Endothelial cell of umbilical vein (primary cell): Measurements from ENCODE around the gene PRKAR2B. TPM values are rescaled to one million over a fixed set of nuclear protein-coding genes. Genes with fewer than 3 reads are reported as not detected.
"Not testable (repeated sequence)": the region's sequence is repeated elsewhere in the genome, so short reads cannot be mapped to it uniquely, and the experiment has no call there.

Experiments
- BruUV-seq: library from RNA; stranded (reverse); fragments of 400-500 nt; replicated peaks from 2 replicates; lab custom pipeline; 2021; lab: Mats Ljungman, UMichigan
- CTCF ChIA-PET: fragments of 300-600, 350-600 bp; sonication (Branson Sonifier 250); formaldehyde crosslinking; loops from one replicate; lab custom pipeline; 2021; ENCODE audit warnings: antibody characterized with exemption, inconsistent platforms; lab: Charles Lee
- POLR2A ChIA-PET: fragments of 300-600, 350-600 bp; sonication (Branson Sonifier 250); formaldehyde crosslinking; loops from one replicate; lab custom pipeline; 2021; ENCODE audit warnings: antibody characterized with exemption, inconsistent platforms; lab: Charles Lee
- DNase-seq: peaks from one replicate; pipeline ENCODE4 v3.0.0-alpha.2; 2011; ENCODE audit warnings: low read depth, low spot score
- FAIRE-seq: peaks from 2 replicates; lab custom pipeline; 2011; peaks lifted over from hg19 to GRCh38; lab: Jason Lieb, UNC
- H2AFZ ChIP-seq: 2 replicates; pipeline ENCODE4 v1.6.0; 2012; ENCODE audit warnings: low read depth, low read length, control low read depth, inconsistent platforms
- H3K27ac ChIP-seq: 2 replicates; pipeline ENCODE4 v1.5.1; 2011; ENCODE audit warnings: low read depth, mild to moderate bottlenecking, control low read depth, low read length, moderate library complexity; ENCODE audit not compliant: insufficient read depth
- H3K27me3 ChIP-seq, 2 experiments: 2 replicates each; pipeline versions ENCODE4 v1.6.0 to v1.6.1; 2011; ENCODE audit warnings: low read length in 2 of 2, mixed read lengths in 1 of 2; ENCODE audit not compliant: control insufficient read depth in 2 of 2, insufficient read depth in 2 of 2
- H3K36me3 ChIP-seq, 2 experiments: 2 replicates in 1 of 2; 3 replicates in 1 of 2; pipeline ENCODE4 v1.5.1; 2011; ENCODE audit warnings: low read length in 2 of 2, mild to moderate bottlenecking in 1 of 2, moderate library complexity in 1 of 2; ENCODE audit not compliant: control insufficient read depth in 2 of 2, insufficient read depth in 2 of 2; ENCODE audit errors: extremely low read depth in 1 of 2
- H3K4me1 ChIP-seq: 3 replicates; pipeline ENCODE4 v1.5.1; 2011; ENCODE audit warnings: mild to moderate bottlenecking, low read length; ENCODE audit not compliant: control insufficient read depth, insufficient read depth; ENCODE audit errors: extremely low read depth
- H3K4me2 ChIP-seq: 2 replicates; pipeline ENCODE4 v1.6.1; 2011; ENCODE audit warnings: low read length, control low read depth, mixed read lengths; ENCODE audit not compliant: insufficient read depth
- H3K4me3 ChIP-seq, 3 experiments: fragments of 200-600 bp in 1 of 3; sonication (generic), shearing (Covaris generic) in 1 of 3; replicated peaks in 1 of 3; 2 replicates each; pipeline ENCODE4 v1.5.1; 2011 to 2016; ENCODE audit warnings: control low read depth in 3 of 3, low read length in 3 of 3, mild to moderate bottlenecking in 2 of 3, inconsistent platforms in 1 of 3, low read depth in 1 of 3, moderate library complexity in 1 of 3; ENCODE audit not compliant: insufficient read depth in 1 of 3
- H3K79me2 ChIP-seq: 2 replicates; pipeline ENCODE4 v1.6.0; 2012; ENCODE audit warnings: low read length, inconsistent platforms; ENCODE audit not compliant: control insufficient read depth, insufficient read depth
- H3K9ac ChIP-seq: replicated peaks from 2 replicates; pipeline ENCODE3; 2011; ENCODE audit warnings: low read length, control low read depth; ENCODE audit not compliant: insufficient read depth; ENCODE audit errors: extremely low read depth
- H3K9me1 ChIP-seq: replicated peaks from 3 replicates; pipeline ENCODE4 v1.6.0; 2011; ENCODE audit warnings: mild to moderate bottlenecking, low read length; ENCODE audit not compliant: control insufficient read depth, insufficient read depth; ENCODE audit errors: extremely low read depth
- H3K9me3 ChIP-seq: replicated peaks from 2 replicates; pipeline ENCODE4 v1.5.1; 2012; ENCODE audit warnings: low read length, inconsistent platforms; ENCODE audit not compliant: control insufficient read depth, insufficient read depth
- H4K20me1 ChIP-seq: replicated peaks from 2 replicates; pipeline ENCODE3; 2011; ENCODE audit warnings: mild to moderate bottlenecking, low read length; ENCODE audit not compliant: control insufficient read depth, insufficient read depth; ENCODE audit errors: extremely low read depth
- CTCF ChIP-seq, 2 donors: IDR thresholded peaks; 1 replicate in 1 of 2; 2 replicates in 1 of 2; pipeline ENCODE4 v1.5.1; 2011; ENCODE audit warnings: low read length in 2 of 2, mild to moderate bottlenecking in 2 of 2, moderate library complexity in 2 of 2, control low read depth in 1 of 2, inconsistent platforms in 1 of 2, low read depth in 1 of 2; ENCODE audit not compliant: insufficient read depth in 1 of 2; ENCODE audit errors: extremely low read depth in 1 of 2
- EZH2 ChIP-seq: IDR thresholded peaks from 2 replicates; pipeline ENCODE4 v1.6.1; 2012; ENCODE audit warnings: borderline replicate concordance, low read depth, mild to moderate bottlenecking, moderate library complexity, low read length, inconsistent platforms; ENCODE audit not compliant: severe bottlenecking
- FOS ChIP-seq: IDR thresholded peaks from 2 replicates; pipeline ENCODE4 v1.6.1; 2011; ENCODE audit warnings: mild to moderate bottlenecking, low read length, moderate library complexity, borderline replicate concordance; ENCODE audit not compliant: insufficient read depth
- GATA2 ChIP-seq: IDR thresholded peaks from 2 replicates; pipeline ENCODE4 v1.7.0; 2011; ENCODE audit warnings: low read depth, mild to moderate bottlenecking, moderate library complexity, mixed read lengths, low read length; ENCODE audit not compliant: insufficient read length, insufficient read depth
- JUN ChIP-seq: IDR thresholded peaks from 2 replicates; pipeline ENCODE4 v1.6.1; 2011; ENCODE audit warnings: borderline replicate concordance, low read depth; ENCODE audit not compliant: insufficient read length, insufficient read depth
- MAX ChIP-seq: IDR thresholded peaks from 2 replicates; pipeline ENCODE4 v1.6.1; 2011; ENCODE audit not compliant: insufficient read depth, insufficient read length
- MYC ChIP-seq: IDR thresholded peaks from one replicate; pipeline ENCODE4 v1.6.1; 2011; ENCODE audit warnings: mild to moderate bottlenecking, low read depth, low read length
- POLR2A ChIP-seq: IDR thresholded peaks from 2 replicates; pipeline ENCODE4 v1.6.1; 2012; ENCODE audit warnings: low read depth, mild to moderate bottlenecking, control low read depth, low read length
- POLR2AphosphoS5 ChIP-seq: IDR thresholded peaks from 2 replicates; pipeline ENCODE4 v1.6.1; 2012; ENCODE audit warnings: low read depth, mild to moderate bottlenecking, control low read depth, low read length, moderate library complexity; ENCODE audit not compliant: insufficient read depth
- dilution Hi-C: fragments of 300-500 bp; cut with MboI; formaldehyde crosslinking; loops from one replicate; pipeline ENCODE4 v1.15.0; 2019; ENCODE audit warnings: low sequenced_read_pairs; ENCODE audit not compliant: extremely low pct_ligation_motif_present
- intact Hi-C: fragments of 100-400 bp; cut with micrococcal nuclease; formaldehyde crosslinking; loops from one replicate; pipeline ENCODE4 v1.10.0; 2022
- polyA plus RNA-seq, 4 experiments: library from polyadenylated mRNA; depleted of rRNA in 3 of 4; stranded (reverse) in 3 of 4; unstranded in 1 of 4; fragments of >200 nt; gene quantifications; 2 replicates each; pipeline versions ENCODE4 v1.2.1 to v1.2.3, GENCODE V29; 2011 to 2012; ENCODE audit warnings: missing spikeins in 1 of 4
- total RNA-seq: library from RNA; stranded (reverse); gene quantifications from 2 replicates; pipeline ENCODE4 v1.2.3, GENCODE V29; 2021

PRKAR2B gene
- total and polyA plus RNA-seq, 2 donors (not counting 3 experiments of a cell fraction or from before 2014, with no cell fraction given) = 10.7 to 39.8 TPM

- no peak for FAIRE-seq
- H3K4me3 ChIP-seq = no peak overlapping the region
- intact Hi-C loops = loop anchor here (10.0 kb wide), 1 partner anchor 446 kb away; no protein-coding TSS in a partner anchor
Measured at GRCh38 chr7:107041097-107041496, 3.4 kb upstream of the PRKAR2B start.

GRCh38 chr7:107041764-107042163 is 2.7 kb upstream of the PRKAR2B start:
- POLR2A ChIA-PET, dilution Hi-C loops, H3K9ac ChIP-seq, DNase-seq, H3K9me3 ChIP-seq, H2AFZ ChIP-seq, H3K4me2 ChIP-seq, H3K27me3 ChIP-seq, H4K20me1 ChIP-seq, H3K27ac ChIP-seq, H3K4me3 ChIP-seq, BruUV-seq, FAIRE-seq, H3K9me1 ChIP-seq, H3K36me3 ChIP-seq: not testable (repeated sequence)
- Histone ChIP-seq H3K4me1 (peaks cover 16% of the 10 kb centered on the region), H3K79me2 (peaks cover 21% of the 10 kb centered on the region)
- CTCF ChIA-PET = interaction anchor here (1.3 to 1.8 kb wide), 2 partner anchors 17 to 94 kb away, joined by 4 to 6 read pairs; no protein-coding TSS in a partner anchor
- intact Hi-C loops = loop anchor here (10.0 kb wide), 1 partner anchor 447 kb away; no protein-coding TSS in a partner anchor

More at GRCh38 chr7:107041097-107041496, 3.4 kb upstream of the PRKAR2B start:
- TF ChIP-seq JUN (no peak), FOS (no peak), POLR2AphosphoS5 (no peak), POLR2A (no peak), CTCF (IDR thresholded peaks at IDR 0.05; ENCODE audit: extremely low read depth in 1 of 2, insufficient read depth in 1 of 2, low read depth in 1 of 2, low read length in 2 of 2) (no peak), MYC (no peak), EZH2 (no peak), GATA2 (no peak), MAX (no peak)
- Histone ChIP-seq H2AFZ (no peak overlapping the region), H3K4me1 (peaks cover 9% of the 10 kb centered on the region), H3K27ac (no peak overlapping the region), H3K9me3 (no peaks in the 10 kb centered on the region), H3K4me2 (no peak overlapping the region), H3K9ac (no peak overlapping the region), H4K20me1 (no peaks in the 10 kb centered on the region), H3K36me3 (no peaks in the 10 kb centered on the region), H3K27me3 (no peaks in the 10 kb centered on the region), H3K79me2 (peaks cover 14% of the 10 kb centered on the region), H3K9me1 (no peaks in the 10 kb centered on the region)
- POLR2A ChIA-PET = no interaction called here
- dilution Hi-C loops = no loop called here
- BruUV-seq = no TSS peak
- no peak for DNase-seq
- CTCF ChIA-PET = interaction anchor here (1.3 kb wide), 1 partner anchor 16 kb away, joined by 4 read pairs; no protein-coding TSS in a partner anchor
